Loucy (cell line): Measurements from ENCODE around the gene NRP1.

Experiments used
- H2AFZ ChIP-seq: fragments of 200-600 bp; sonication (generic); 2 replicates; pipeline ENCODE4 v1.6.0; 2016; ENCODE audit warnings: antibody characterized with exemption, mild to moderate bottlenecking, low read length, moderate library complexity
- H3F3A ChIP-seq: fragments of 200-600 bp; 2 replicates; pipeline ENCODE4 v1.6.0; 2016; ENCODE audit warnings: antibody characterized with exemption, low read depth, mild to moderate bottlenecking
- H3K27me3 ChIP-seq: fragments of 200-600 bp; sonication (generic); 2 replicates; pipeline ENCODE4 v1.6.1; 2014; ENCODE audit warnings: low read length, mild to moderate bottlenecking; ENCODE audit not compliant: insufficient read depth, poor library complexity, severe bottlenecking
- H3K36me3 ChIP-seq: fragments of 200-600 bp; sonication (generic); 2 replicates; pipeline ENCODE4 v1.6.1; 2016; ENCODE audit warnings: low read length; ENCODE audit not compliant: insufficient read depth
- H3K4me1 ChIP-seq: fragments of 200-600 bp; sonication (generic); 2 replicates; pipeline ENCODE4 v1.5.1; 2014; ENCODE audit warnings: low read length, mild to moderate bottlenecking; ENCODE audit not compliant: insufficient read depth, poor library complexity, severe bottlenecking
- H3K4me2 ChIP-seq: fragments of 200-600 bp; sonication (generic); 2 replicates; pipeline ENCODE4 v1.6.0; 2014; ENCODE audit warnings: antibody characterized with exemption, low read length, low read depth, mild to moderate bottlenecking; ENCODE audit not compliant: poor library complexity, severe bottlenecking
- H3K4me3 ChIP-seq: fragments of 200-600 bp; sonication (generic); 2 replicates; pipeline ENCODE4 v1.5.1; 2014; ENCODE audit warnings: low read length, mild to moderate bottlenecking, mixed read lengths; ENCODE audit not compliant: poor library complexity, severe bottlenecking
- H3K79me2 ChIP-seq: fragments of 200-600 bp; sonication (generic); 2 replicates; pipeline ENCODE4 v1.6.1; 2014; ENCODE audit warnings: low read length; ENCODE audit not compliant: insufficient read depth
- H3K9ac ChIP-seq: fragments of 200-600 bp; sonication (generic); 2 replicates; pipeline ENCODE4 v1.6.0; 2014; ENCODE audit warnings: mild to moderate bottlenecking, low read depth, low read length, moderate library complexity; ENCODE audit not compliant: poor library complexity, severe bottlenecking
- H3K9me2 ChIP-seq: fragments of 200-600 bp; sonication (generic); replicated peaks from 2 replicates; pipeline ENCODE4 v1.6.1; 2016; ENCODE audit warnings: low read depth, low read length, mixed read lengths
- H3K9me3 ChIP-seq: fragments of 200-600 bp; sonication (generic); 2 replicates; pipeline ENCODE4 v1.6.1; 2014; ENCODE audit warnings: mild to moderate bottlenecking, antibody characterized with exemption, low read length, low read depth; ENCODE audit not compliant: insufficient read depth
- H4K20me1 ChIP-seq: fragments of 200-600 bp; sonication (generic); 2 replicates; pipeline ENCODE4 v1.6.0; 2014; ENCODE audit warnings: antibody characterized with exemption, low read length, mild to moderate bottlenecking; ENCODE audit not compliant: insufficient read depth, poor library complexity, severe bottlenecking
- EZH2phosphoT487 ChIP-seq: fragments of 200-600 bp; IDR thresholded peaks from 2 replicates; pipeline ENCODE4 v1.6.1; 2018; ENCODE audit warnings: antibody characterized with exemption, mild to moderate bottlenecking, moderate library complexity, borderline replicate concordance
- TF ChIP-seq, protein P1 (sequence below): fragments of 200-600 bp; sonication (generic); conservative IDR thresholded peaks from 2 replicates; pipeline ENCODE4 v1.5.1; 2014; ENCODE audit warnings: mild to moderate bottlenecking, antibody characterized with exemption, low read length

Gene NRP1

DNA sequence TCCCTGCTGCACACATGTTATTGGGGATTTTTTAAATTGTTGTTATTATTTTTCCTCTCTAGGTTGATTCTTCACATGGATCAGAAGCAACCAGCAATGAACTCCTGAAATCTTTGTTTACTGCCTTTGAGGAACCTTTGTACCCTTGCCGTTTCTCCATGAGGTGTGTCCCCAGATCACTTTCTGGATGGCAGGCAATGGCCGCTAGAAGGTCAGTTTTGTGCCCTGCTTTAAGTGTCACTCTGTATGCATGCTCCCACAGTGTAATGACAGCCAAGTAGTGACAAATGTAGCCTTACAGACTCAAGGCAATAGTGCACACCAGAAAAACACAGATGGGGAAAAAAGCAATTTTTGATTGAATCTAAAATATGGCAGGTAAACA, 47.7 kb upstream of the NRP1 start:
- no peak overlapping the region for H3K4me3 ChIP-seq
- no peaks in the 10 kb centered on the region for H3F3A ChIP-seq
- H2AFZ ChIP-seq: no peak overlapping the region
- no peaks in the 10 kb centered on the region for H3K9me3 ChIP-seq
- H3K36me3 ChIP-seq: no peaks in the 10 kb centered on the region
- H3K4me1 ChIP-seq: peaks cover 2% of the 10 kb centered on the region
- H4K20me1 ChIP-seq: no peaks in the 10 kb centered on the region
- H3K9me2 ChIP-seq: no peaks in the 10 kb centered on the region
- H3K4me2 ChIP-seq: no peak overlapping the region
- no peak for TF ChIP-seq EZH2phosphoT487
- TF ChIP-seq, protein P1, sequence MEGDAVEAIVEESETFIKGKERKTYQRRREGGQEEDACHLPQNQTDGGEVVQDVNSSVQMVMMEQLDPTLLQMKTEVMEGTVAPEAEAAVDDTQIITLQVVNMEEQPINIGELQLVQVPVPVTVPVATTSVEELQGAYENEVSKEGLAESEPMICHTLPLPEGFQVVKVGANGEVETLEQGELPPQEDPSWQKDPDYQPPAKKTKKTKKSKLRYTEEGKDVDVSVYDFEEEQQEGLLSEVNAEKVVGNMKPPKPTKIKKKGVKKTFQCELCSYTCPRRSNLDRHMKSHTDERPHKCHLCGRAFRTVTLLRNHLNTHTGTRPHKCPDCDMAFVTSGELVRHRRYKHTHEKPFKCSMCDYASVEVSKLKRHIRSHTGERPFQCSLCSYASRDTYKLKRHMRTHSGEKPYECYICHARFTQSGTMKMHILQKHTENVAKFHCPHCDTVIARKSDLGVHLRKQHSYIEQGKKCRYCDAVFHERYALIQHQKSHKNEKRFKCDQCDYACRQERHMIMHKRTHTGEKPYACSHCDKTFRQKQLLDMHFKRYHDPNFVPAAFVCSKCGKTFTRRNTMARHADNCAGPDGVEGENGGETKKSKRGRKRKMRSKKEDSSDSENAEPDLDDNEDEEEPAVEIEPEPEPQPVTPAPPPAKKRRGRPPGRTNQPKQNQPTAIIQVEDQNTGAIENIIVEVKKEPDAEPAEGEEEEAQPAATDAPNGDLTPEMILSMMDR: no peak
- no peaks in the 10 kb centered on the region for H3K27me3 ChIP-seq
- no peaks in the 10 kb centered on the region for H3K79me2 ChIP-seq
- H3K9ac ChIP-seq: no peak overlapping the region

DNA sequence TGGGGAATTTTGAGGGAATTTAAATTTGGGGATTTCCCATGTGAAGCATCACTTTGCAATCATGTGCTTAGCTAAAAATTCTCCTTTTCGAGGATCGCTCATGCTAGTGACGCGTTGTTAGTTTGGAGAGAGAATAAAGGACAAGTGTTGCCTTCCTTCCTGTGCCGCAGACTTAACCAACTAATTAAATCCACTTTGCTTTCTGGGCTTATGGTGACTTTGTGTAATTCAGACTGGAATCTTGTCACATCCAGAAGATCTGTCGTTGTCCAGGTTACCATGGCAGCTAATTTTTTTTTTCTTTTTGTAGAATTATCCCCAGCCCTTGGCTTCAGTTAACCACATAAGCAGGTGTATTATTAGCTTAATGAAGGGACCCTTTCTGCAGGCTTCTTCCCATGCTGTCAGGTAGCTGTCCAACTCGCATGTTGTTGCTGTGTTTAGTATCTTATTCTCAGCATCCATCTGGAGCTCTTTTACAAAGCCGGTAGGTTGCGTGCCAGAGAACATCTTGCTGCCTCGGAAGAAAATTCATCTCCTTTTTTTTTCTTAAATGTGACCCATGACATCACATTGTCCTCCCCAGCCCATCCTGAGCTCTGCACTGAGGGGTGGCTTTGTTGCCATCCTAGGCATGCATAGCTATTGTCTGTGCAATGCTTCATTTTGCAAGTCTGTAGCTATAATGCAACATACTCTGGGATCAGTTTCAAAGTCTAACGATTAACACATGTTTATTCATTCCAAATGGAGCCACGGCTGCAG, 47.2 kb upstream of the NRP1 start:
- Histone ChIP-seq H3F3A (no peaks in the 10 kb centered on the region), H3K9ac (no peak overlapping the region), H4K20me1 (no peaks in the 10 kb centered on the region), H2AFZ (no peak overlapping the region), H3K4me1 (peaks cover 7% of the 10 kb centered on the region), H3K4me3 (no peak overlapping the region), H3K79me2 (no peaks in the 10 kb centered on the region), H3K9me3 (no peaks in the 10 kb centered on the region), H3K36me3 (no peaks in the 10 kb centered on the region), H3K27me3 (no peaks in the 10 kb centered on the region), H3K4me2 (no peak overlapping the region), H3K9me2 (no peaks in the 10 kb centered on the region)
- TF ChIP-seq, protein P1: no peak
- TF ChIP-seq EZH2phosphoT487: no peak

DNA sequence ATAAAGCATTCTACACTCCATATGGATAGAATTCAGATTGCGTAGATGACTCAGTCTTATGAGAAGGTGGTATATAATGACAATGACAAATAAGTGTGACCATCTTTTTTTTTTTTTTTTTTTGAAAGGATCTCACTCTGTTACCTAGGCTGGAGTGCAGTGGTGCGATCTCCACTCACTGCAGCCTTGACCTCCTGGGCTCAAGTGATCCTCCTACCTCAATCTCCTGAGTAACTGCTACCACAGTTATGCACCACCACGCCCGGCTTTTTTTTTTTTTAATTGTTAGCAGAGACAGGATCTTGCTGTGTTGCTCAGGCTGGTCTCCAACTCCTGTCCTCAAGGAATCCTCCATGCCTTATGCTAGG, 43.2 kb upstream of the NRP1 start:
- H3K4me2 ChIP-seq: no peak overlapping the region

More for the DNA sequence above, 43.2 kb upstream of the NRP1 start:
- Histone ChIP-seq H3F3A (no peaks in the 10 kb centered on the region), H3K9ac (no peak overlapping the region), H3K79me2 (no peaks in the 10 kb centered on the region), H3K36me3 (no peaks in the 10 kb centered on the region), H3K4me3 (no peak overlapping the region), H2AFZ (no peak overlapping the region), H3K9me2 (no peaks in the 10 kb centered on the region), H3K9me3 (no peaks in the 10 kb centered on the region), H3K27me3 (no peaks in the 10 kb centered on the region), H4K20me1 (no peaks in the 10 kb centered on the region), H3K4me1 (peaks cover 7% of the 10 kb centered on the region)
- TF ChIP-seq, protein P1: no peak
- TF ChIP-seq EZH2phosphoT487: no peak
